OCI-LY1 (cell line): ENCODE data around the gene LRMDA.

Experiments
- H2AFZ ChIP-seq: fragments of 200-600 bp; sonication (generic), shearing (Covaris generic); 2 replicates; pipeline ENCODE4 v1.6.0; 2014; ENCODE audit warnings: antibody characterized with exemption, mild to moderate bottlenecking, low read length
- H3F3A ChIP-seq: fragments of 200-600 bp; sonication (generic), shearing (Covaris generic); 2 replicates; pipeline ENCODE4 v1.6.0; 2014; ENCODE audit warnings: mild to moderate bottlenecking, antibody characterized with exemption, low read length, moderate library complexity; ENCODE audit not compliant: insufficient read depth
- H3K27ac ChIP-seq: fragments of 200-600 bp; sonication (generic); 2 replicates; pipeline ENCODE4 v1.5.1; 2014; ENCODE audit warnings: low read length, mixed run types, mild to moderate bottlenecking, low read depth; ENCODE audit not compliant: poor library complexity, severe bottlenecking
- H3K27me3 ChIP-seq: fragments of 200-600 bp; sonication (generic); 2 replicates; pipeline ENCODE4 v1.6.0; 2014; ENCODE audit warnings: antibody characterized with exemption, mild to moderate bottlenecking, low read length, moderate library complexity; ENCODE audit not compliant: insufficient read depth
- H3K36me3 ChIP-seq: fragments of 200-600 bp; sonication (generic); 2 replicates; pipeline ENCODE4 v1.6.1; 2014; ENCODE audit warnings: mild to moderate bottlenecking, antibody characterized with exemption, low read length, moderate library complexity, mixed read lengths; ENCODE audit not compliant: insufficient read depth
- H3K4me1 ChIP-seq: fragments of 200-600 bp; sonication (generic); 2 replicates; pipeline ENCODE4 v1.5.1; 2014; ENCODE audit warnings: mild to moderate bottlenecking, low read length, moderate library complexity; ENCODE audit not compliant: insufficient read depth, severe bottlenecking
- H3K4me2 ChIP-seq: fragments of 200-600 bp; sonication (generic), shearing (Covaris generic); 2 replicates; pipeline ENCODE4 v1.6.1; 2014; ENCODE audit warnings: low read length
- H3K4me3 ChIP-seq: fragments of 200-600 bp; sonication (generic); 2 replicates; pipeline ENCODE4 v1.5.1; 2014; ENCODE audit warnings: low read length, low read depth, mild to moderate bottlenecking, mixed read lengths; ENCODE audit not compliant: poor library complexity, severe bottlenecking
- H3K79me2 ChIP-seq: fragments of 200-600 bp; shearing (Covaris generic); 2 replicates; pipeline ENCODE4 v1.6.1; 2016; ENCODE audit warnings: mixed run types, low read length, mixed read lengths; ENCODE audit not compliant: insufficient read depth
- H3K9ac ChIP-seq: fragments of 200-600 bp; sonication (generic), shearing (Covaris generic); 2 replicates; pipeline ENCODE4 v1.6.1; 2014; ENCODE audit warnings: mild to moderate bottlenecking, low read length, mixed read lengths
- H3K9me2 ChIP-seq: fragments of 200-600 bp; sonication (generic), shearing (Covaris generic); 2 replicates; pipeline ENCODE4 v1.6.1; 2014; ENCODE audit warnings: low read depth, mild to moderate bottlenecking, low read length, mixed read lengths
- H3K9me3 ChIP-seq: fragments of 200-600 bp; shearing (Covaris generic); 2 replicates; pipeline ENCODE4 v1.6.1; 2014; ENCODE audit warnings: low read length, mixed read lengths
- H4K20me1 ChIP-seq: fragments of 200-600 bp; sonication (generic), shearing (Covaris generic); 2 replicates; pipeline ENCODE4 v1.6.0; 2016; ENCODE audit warnings: mild to moderate bottlenecking, low read length; ENCODE audit not compliant: insufficient read depth
- CTCF ChIP-seq: fragments of 200-600 bp; sonication (generic), shearing (Covaris generic); IDR thresholded peaks from 2 replicates; pipeline ENCODE4 v1.5.1; 2017; ENCODE audit warnings: mild to moderate bottlenecking, antibody characterized with exemption, low read length, moderate library complexity, mixed read lengths
- EZH2 ChIP-seq: fragments of 200-600 bp; sonication (generic), shearing (Covaris generic); IDR thresholded peaks from 2 replicates; pipeline ENCODE4 v1.8.0; 2017; ENCODE audit warnings: borderline replicate concordance, mixed run types, mild to moderate bottlenecking, antibody characterized with exemption, low read length, moderate library complexity, mixed read lengths

Gene LRMDA

GRCh38 chr10:75967491-75967890 is 536.1 kb downstream of the LRMDA start:
- no peaks in the 10 kb centered on the region for H3K4me1 ChIP-seq
- no peak overlapping the region for H3K4me3 ChIP-seq
- H4K20me1 ChIP-seq = no peaks in the 10 kb centered on the region
- no peak overlapping the region for H3K27ac ChIP-seq
- no peaks in the 10 kb centered on the region for H3K79me2 ChIP-seq
- no peak for TF ChIP-seq EZH2
- TF ChIP-seq CTCF = no peak
- H2AFZ ChIP-seq = no peak overlapping the region
- H3F3A ChIP-seq = no peaks in the 10 kb centered on the region
- H3K9me2 ChIP-seq = no peaks in the 10 kb centered on the region
- H3K36me3 ChIP-seq = no peaks in the 10 kb centered on the region
- H3K4me2 ChIP-seq = no peak overlapping the region
- no peaks in the 10 kb centered on the region for H3K27me3 ChIP-seq
- no peak overlapping the region for H3K9ac ChIP-seq
- H3K9me3 ChIP-seq = no peaks in the 10 kb centered on the region

GRCh38 chr10:75969031-75969430 is 537.6 kb downstream of the LRMDA start:
- no peak for TF ChIP-seq CTCF
- no peak for TF ChIP-seq EZH2
- H2AFZ ChIP-seq = no peak overlapping the region
- H3K79me2 ChIP-seq = no peaks in the 10 kb centered on the region
- H3K9me3 ChIP-seq = no peaks in the 10 kb centered on the region
- no peak overlapping the region for H3K4me2 ChIP-seq
- H3K9me2 ChIP-seq = no peaks in the 10 kb centered on the region
- no peaks in the 10 kb centered on the region for H4K20me1 ChIP-seq
- no peaks in the 10 kb centered on the region for H3K4me1 ChIP-seq
- no peak overlapping the region for H3K27ac ChIP-seq
- no peak overlapping the region for H3K9ac ChIP-seq
- no peaks in the 10 kb centered on the region for H3K36me3 ChIP-seq
- H3K27me3 ChIP-seq = no peaks in the 10 kb centered on the region
- no peaks in the 10 kb centered on the region for H3F3A ChIP-seq
- H3K4me3 ChIP-seq = no peak overlapping the region

- Histone ChIP-seq H3K27ac (no peak overlapping the region), H3K4me3 (no peak overlapping the region), H3K9me3 (no peaks in the 10 kb centered on the region), H4K20me1 (no peaks in the 10 kb centered on the region), H3K4me2 (no peak overlapping the region), H3K9ac (no peak overlapping the region), H3F3A (no peaks in the 10 kb centered on the region), H3K9me2 (no peaks in the 10 kb centered on the region), H2AFZ (no peak overlapping the region), H3K79me2 (no peaks in the 10 kb centered on the region), H3K27me3 (no peaks in the 10 kb centered on the region), H3K36me3 (no peaks in the 10 kb centered on the region), H3K4me1 (no peaks in the 10 kb centered on the region)
- TF ChIP-seq EZH2 (no peak), CTCF (no peak)
Observed at GRCh38 chr10:75971402-75972211, 540.2 kb downstream of the LRMDA start.
